HG03432 (cell line): ENCODE measurements around the gene APBB1.

Experiments used
- ATAC-seq: cut with Tn5 transposase; IDR thresholded peaks from one replicate; pipeline ENCODE4 v1.9.1; 2021; ENCODE audit warnings: mild to moderate bottlenecking, moderate library complexity; ENCODE audit not compliant: unreplicated experiment

Gene APBB1

GRCh38 chr11:6354651-6355485 is 64.0 kb downstream of the APBB1 start:
- ATAC-seq = no peak

GRCh38 chr11:6353367-6353987 is 65.4 kb downstream of the APBB1 start:
- ATAC-seq = peak; percentile 84

GRCh38 chr11:6351782-6352382 is 67.0 kb downstream of the APBB1 start:
- no peak for ATAC-seq

- ATAC-seq = no peak
Observed at GRCh38 chr11:6350486-6350885, 68.4 kb downstream of the APBB1 start.

- no peak for ATAC-seq
Observed at GRCh38 chr11:6350043-6350442, 68.9 kb downstream of the APBB1 start.

- ATAC-seq = no peak
Observed at GRCh38 chr11:6345366-6345765, 73.5 kb downstream of the APBB1 start.
